ENCODE results near the gene NCOA6. TPM values are rescaled to one million over a fixed set of nuclear protein-coding genes. Genes with fewer than 3 reads are reported as not detected.
"Not testable (repeated sequence)": the region's sequence is repeated elsewhere in the genome, so short reads cannot be mapped to it uniquely, and the experiment has no call there.

Gene NCOA6
- total RNA-seq, 2 donors from 2014 or later = 16.7 to 19.8 TPM

- DNase-seq (no peak), ATAC-seq (no peak)
- intact Hi-C loops (cut with DNase I) = no loop called here
Measured at GRCh38 chr20:34746674-34747073, 78.8 kb downstream of the NCOA6 start.

- ATAC-seq (peak; percentile 79 to 84), DNase-seq (no peak)
- intact Hi-C loops (cut with DNase I) = no loop called here
Measured at GRCh38 chr20:34744847-34745246, 80.6 kb downstream of the NCOA6 start.

GRCh38 chr20:34744340-34744739 is 81.1 kb downstream of the NCOA6 start:
- ATAC-seq (no peak), DNase-seq (no peak)
- intact Hi-C loops (cut with DNase I) = no loop called here

- no peak for DNase-seq
- intact Hi-C loops (cut with DNase I) = no loop called here
- no peak for ATAC-seq
Measured at GRCh38 chr20:34743039-34743438, 82.4 kb downstream of the NCOA6 start.

GRCh38 chr20:34736106-34736735 is 89.2 kb downstream of the NCOA6 start:
- no peak for DNase-seq
- peak in 1 of 2 donors; percentile 56 for ATAC-seq
- intact Hi-C loops (cut with DNase I) = no loop called here

- DNase-seq = no peak
- intact Hi-C loops (cut with DNase I) = no loop called here
- ATAC-seq = peak in 1 of 2 donors; percentile 58
Measured at GRCh38 chr20:34732523-34732922, 92.9 kb downstream of the NCOA6 start.

GRCh38 chr20:34729416-34729815 is 96.0 kb downstream of the NCOA6 start:
- DNase-seq = no peak
- ATAC-seq = no peak
- intact Hi-C loops (cut with DNase I) = no loop called here

GRCh38 chr20:34724172-34724571 is 101.3 kb downstream of the NCOA6 start:
- no peak for ATAC-seq
- no peak for DNase-seq

GRCh38 chr20:34722560-34722959 is 102.9 kb downstream of the NCOA6 start:
- ATAC-seq; DNase-seq; intact Hi-C loops (cut with DNase I): not testable (repeated sequence)

More at GRCh38 chr20:34724172-34724571, 101.3 kb downstream of the NCOA6 start:
- intact Hi-C loops (cut with DNase I) = no loop called here

- intact Hi-C loops (cut with DNase I) = no loop called here
- ATAC-seq = no peak
- no peak for DNase-seq
Measured at GRCh38 chr20:34720266-34720665, 105.2 kb downstream of the NCOA6 start.

- intact Hi-C loops (cut with DNase I); DNase-seq; ATAC-seq: not testable (repeated sequence)
Measured at GRCh38 chr20:34719242-34720017, 106.0 kb downstream of the NCOA6 start.

GRCh38 chr20:34717230-34718095 is 108.0 kb downstream of the NCOA6 start:
- intact Hi-C loops (cut with DNase I) = no loop called here
- no peak for DNase-seq
- no peak for ATAC-seq

GRCh38 chr20:34716921-34717229 is 108.6 kb downstream of the NCOA6 start:
- DNase-seq (no peak), ATAC-seq (no peak)
- intact Hi-C loops (cut with DNase I) = no loop called here

- no peak for ATAC-seq
- intact Hi-C loops (cut with DNase I) = no loop called here
- no peak for DNase-seq
Measured at GRCh38 chr20:34715384-34715783, 110.1 kb downstream of the NCOA6 start.

- DNase-seq; intact Hi-C loops (cut with DNase I); ATAC-seq: not testable (repeated sequence)
Measured at GRCh38 chr20:34713944-34714515, 111.4 kb downstream of the NCOA6 start.

- intact Hi-C loops (cut with DNase I) = no loop called here
- DNase-seq (no peak), ATAC-seq (peak in 1 of 2 donors; percentile 44)
Measured at GRCh38 chr20:34713194-34713943, 112.1 kb downstream of the NCOA6 start.

GRCh38 chr20:34712525-34713192 is 112.8 kb downstream of the NCOA6 start:
- DNase-seq = no peak
- no peak for ATAC-seq
- intact Hi-C loops (cut with DNase I) = no loop called here

- ATAC-seq (no peak), DNase-seq (no peak)
Measured at GRCh38 chr20:34711813-34712430, 113.5 kb downstream of the NCOA6 start.

More at GRCh38 chr20:34711813-34712430, 113.5 kb downstream of the NCOA6 start:
- intact Hi-C loops (cut with DNase I) = no loop called here
